Sigmoid colon (tissue), 7 donors: ENCODE measurements around the gene GABARAPL2. TPM values are rescaled to one million over a fixed set of nuclear protein-coding genes. Genes with fewer than 3 reads are reported as not detected.

Experiments used
- DNase-seq: peaks from one replicate; pipeline ENCODE4 v3.0.0-alpha.2; 2019
- H3K27ac ChIP-seq, 4 donors: fragments of 200-600 bp; sonication (generic); one replicate each; pipeline ENCODE4 v1.5.1; 2016 to 2019; ENCODE audit warnings: mild to moderate bottlenecking in 1 of 4
- H3K27me3 ChIP-seq, 3 donors: fragments of 200-600 bp; sonication (generic); one replicate each; pipeline ENCODE4 v1.5.1; 2019; ENCODE audit warnings: mild to moderate bottlenecking in 1 of 3
- H3K36me3 ChIP-seq, 4 donors: fragments of 200-600 bp; sonication (generic); one replicate each; pipeline ENCODE4 v1.5.1; 2016 to 2019
- H3K4me1 ChIP-seq, 4 donors: fragments of 200-600 bp; sonication (generic); one replicate each; pipeline ENCODE4 v1.5.1; 2017 to 2019
- H3K4me3 ChIP-seq, 4 donors: fragments of 200-600 bp; sonication (generic); one replicate each; pipeline ENCODE4 v1.5.1; 2017 to 2019; ENCODE audit warnings: mild to moderate bottlenecking in 2 of 4, moderate library complexity in 1 of 4
- H3K9me3 ChIP-seq, 4 donors: fragments of 200-600 bp in 3 of 4; sonication (generic) in 3 of 4; one replicate each; pipeline versions ENCODE4 v1.5.1 to v1.6.1; 2013 to 2019
- EP300 ChIP-seq, 4 donors: sonication (generic); formaldehyde crosslinking; IDR thresholded peaks; one replicate each; pipeline ENCODE4 v1.6.1; 2017; ENCODE audit warnings: antibody characterized with exemption in 4 of 4
- POLR2A ChIP-seq, 2 donors: fragments of 450-650 bp; IDR thresholded peaks; one replicate each; pipeline ENCODE4 v1.6.1; 2016; ENCODE audit warnings: antibody characterized with exemption in 2 of 2, mild to moderate bottlenecking in 2 of 2, moderate library complexity in 2 of 2
- POLR2AphosphoS5 ChIP-seq, 4 donors: sonication (generic); formaldehyde crosslinking; IDR thresholded peaks; one replicate each; pipeline ENCODE4 v1.6.1; 2017; ENCODE audit warnings: antibody characterized with exemption in 4 of 4
- WGBS, 2 donors: extraction: QIAGEN DNeasy Blood & Tissue Kit; methylation state at CpG; one replicate each; pipeline ENCODE4 v1.1.7; 2013; 5-methylcytosine and 5-hydroxymethylcytosine counted together
- intact Hi-C: fragments of 100-400 bp; cut with DNase I; formaldehyde crosslinking; loops from one replicate; pipeline ENCODE4 v1.15.1; 2023
- polyA plus RNA-seq, 3 donors: library from polyadenylated mRNA; stranded (reverse); fragments of 200-250 nt; gene quantifications; one replicate each; pipeline ENCODE4 v1.2.3, GENCODE V29; 2013
- total RNA-seq, 4 donors: library from RNA; depleted of rRNA; stranded (reverse); fragments of >200 nt; gene quantifications; one replicate each; pipeline ENCODE4 v1.1.0, GENCODE V29; 2016
- TF ChIP-seq, protein P1 (sequence below), 4 experiments: fragments of 450-650 bp in 3 of 4; fragments of 200-600 bp in 1 of 4; IDR thresholded peaks; one replicate each; pipeline ENCODE4 v1.5.1; 2016 to 2019; ENCODE audit warnings: antibody characterized with exemption in 4 of 4, mild to moderate bottlenecking in 3 of 4, moderate library complexity in 2 of 4
- donor health status: healthy with polysubstance abuse.
- donor health status: Bipolar disorder and iron deficiency.
- donor health status: healthy.

Gene GABARAPL2
- total and polyA plus RNA-seq, 7 donors: 91.4 to 300 (median 118) TPM

GRCh38 chr16:75622761-75623605 is 56.8 kb downstream of the GABARAPL2 start, which contains the start of gene ADAT1:
Gene ADAT1 (minus strand): TSS chr16:75623281. CDS start chr16:75620799, 2,482 bp downstream.
- DNase-seq: peak; percentile 99
- peaks cover 0 to 50% (median 13%) of the 10 kb centered on the region in 4 donors for H3K36me3 ChIP-seq
- H3K4me1 ChIP-seq: peaks cover 0 to 20% (median 15%) of the 10 kb centered on the region in 4 donors
- H3K27me3 ChIP-seq: no peaks in the 10 kb centered on the region
- intact Hi-C loops: loop anchor here (1.0 to 2.0 kb wide), 7 partner anchors 24 to 1568 kb away; partner anchors contain the start of genes GABARAPL2, KARS1, MON1B and TERF2IP
- TF ChIP-seq EP300 (IDR thresholded peaks at IDR 0.05) (peak in 2 of 4 donors; percentile 28 to 53), POLR2A (IDR thresholded peaks at IDR 0.05) (peak; percentile 82 to 83), POLR2AphosphoS5 (IDR thresholded peaks at IDR 0.05) (peak; percentile 92 to 97 (median 95))
- TF ChIP-seq, protein P1, sequence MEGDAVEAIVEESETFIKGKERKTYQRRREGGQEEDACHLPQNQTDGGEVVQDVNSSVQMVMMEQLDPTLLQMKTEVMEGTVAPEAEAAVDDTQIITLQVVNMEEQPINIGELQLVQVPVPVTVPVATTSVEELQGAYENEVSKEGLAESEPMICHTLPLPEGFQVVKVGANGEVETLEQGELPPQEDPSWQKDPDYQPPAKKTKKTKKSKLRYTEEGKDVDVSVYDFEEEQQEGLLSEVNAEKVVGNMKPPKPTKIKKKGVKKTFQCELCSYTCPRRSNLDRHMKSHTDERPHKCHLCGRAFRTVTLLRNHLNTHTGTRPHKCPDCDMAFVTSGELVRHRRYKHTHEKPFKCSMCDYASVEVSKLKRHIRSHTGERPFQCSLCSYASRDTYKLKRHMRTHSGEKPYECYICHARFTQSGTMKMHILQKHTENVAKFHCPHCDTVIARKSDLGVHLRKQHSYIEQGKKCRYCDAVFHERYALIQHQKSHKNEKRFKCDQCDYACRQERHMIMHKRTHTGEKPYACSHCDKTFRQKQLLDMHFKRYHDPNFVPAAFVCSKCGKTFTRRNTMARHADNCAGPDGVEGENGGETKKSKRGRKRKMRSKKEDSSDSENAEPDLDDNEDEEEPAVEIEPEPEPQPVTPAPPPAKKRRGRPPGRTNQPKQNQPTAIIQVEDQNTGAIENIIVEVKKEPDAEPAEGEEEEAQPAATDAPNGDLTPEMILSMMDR (IDR thresholded peaks at IDR 0.05): no peak
- peak within 1 kb of the TSS; percentile 59 to 68 (median 63) for H3K4me3 ChIP-seq
- H3K9me3 ChIP-seq: no peaks in the 10 kb centered on the region
- WGBS, 2 donors: 0% methylated on average over 62 of the region's 62 CpGs
- H3K27ac ChIP-seq: peak within 1 kb of the TSS; percentile 85 to 92 (median 90)

DNA sequence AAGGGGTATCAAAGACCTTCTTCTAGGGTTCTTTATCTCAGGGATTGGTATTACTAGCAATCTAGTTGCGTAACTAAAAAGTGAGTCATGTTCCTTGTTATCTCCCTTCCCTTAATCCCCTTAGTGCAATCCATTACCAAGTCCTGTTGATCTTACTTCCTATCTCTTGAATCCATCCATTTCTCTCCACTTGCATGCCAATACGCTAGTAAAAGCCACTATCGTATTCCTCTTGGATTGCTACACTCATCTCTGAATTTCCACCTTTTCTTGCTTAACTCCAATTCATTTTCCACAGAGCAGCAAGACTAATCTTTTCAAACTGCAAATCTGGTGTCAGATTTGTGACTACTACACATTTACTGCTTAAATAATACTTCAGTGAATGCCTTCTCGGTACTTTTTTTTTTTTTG is 58.7 kb downstream of the GABARAPL2 start:
- WGBS, 2 donors: 83 to 87% methylated on average over 4 of the region's 4 CpGs
- intact Hi-C loops: no loop called here
- Histone ChIP-seq H3K9me3 (no peaks in the 10 kb centered on the region), H3K36me3 (peaks cover 7 to 50% (median 28%) of the 10 kb centered on the region in 4 donors), H3K4me1 (peaks cover 0 to 20% (median 15%) of the 10 kb centered on the region in 4 donors), H3K27ac (no peak overlapping the region), H3K27me3 (no peaks in the 10 kb centered on the region), H3K4me3 (no peak overlapping the region)
- TF ChIP-seq POLR2A (IDR thresholded peaks at IDR 0.05) (no peak), POLR2AphosphoS5 (IDR thresholded peaks at IDR 0.05) (no peak), EP300 (IDR thresholded peaks at IDR 0.05) (no peak)
- TF ChIP-seq, protein P1 (IDR thresholded peaks at IDR 0.05): no peak
- DNase-seq: no peak

DNA sequence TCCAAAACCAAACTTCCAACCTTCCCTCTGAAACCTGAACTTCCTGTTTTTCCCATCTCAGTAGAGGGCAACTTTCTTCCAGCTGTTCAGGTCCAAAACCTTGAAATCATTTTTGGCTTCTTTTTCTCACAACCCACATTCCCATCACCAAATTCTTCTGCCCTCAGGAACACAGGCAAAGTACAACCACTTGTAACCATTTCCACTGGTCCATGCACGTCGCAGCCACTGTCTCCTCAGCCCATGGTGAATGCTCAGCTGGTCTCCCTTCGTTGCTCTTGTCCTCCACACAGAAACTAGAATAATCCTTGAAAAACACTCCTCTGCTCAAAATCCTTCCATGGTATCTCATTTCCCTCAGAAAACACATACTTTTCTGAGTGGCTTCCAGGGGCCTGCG is 60.6 kb downstream of the GABARAPL2 start:
- peaks cover 0 to 12% (median 8%) of the 10 kb centered on the region in 4 donors for H3K4me1 ChIP-seq
- TF ChIP-seq POLR2AphosphoS5 (IDR thresholded peaks at IDR 0.05) (no peak), POLR2A (IDR thresholded peaks at IDR 0.05) (no peak), EP300 (IDR thresholded peaks at IDR 0.05) (no peak)
- TF ChIP-seq, protein P1 (IDR thresholded peaks at IDR 0.05): no peak
- no peak overlapping the region for H3K27ac ChIP-seq
- H3K27me3 ChIP-seq: no peaks in the 10 kb centered on the region
- intact Hi-C loops: no loop called here
- no peak for DNase-seq
- H3K36me3 ChIP-seq: peaks cover 15 to 61% (median 45%) of the 10 kb centered on the region in 4 donors
- WGBS, 2 donors: 91 to 96% methylated on average over 4 of the region's 4 CpGs
- no peaks in the 10 kb centered on the region for H3K9me3 ChIP-seq
- H3K4me3 ChIP-seq: no peak overlapping the region

Other genes starting within 250 kb of the GABARAPL2 start
- gene CFDP1, start 132.9 kb upstream of the GABARAPL2 start, total RNA-seq: 10 to 100 TPM; 42.1 to 61.1 (median 48.2) TPM
- 100 to 1,000 TPM; 102 to 382 (median 295) TPM for gene CFDP1, start 132.9 kb upstream of the GABARAPL2 start, polyA plus RNA-seq
- 10 to 100 TPM; 12.7 to 18.2 (median 15.3) TPM for gene TMEM170A, start 101.7 kb upstream of the GABARAPL2 start, total RNA-seq
- gene TMEM170A, start 101.7 kb upstream of the GABARAPL2 start, polyA plus RNA-seq: 10 to 100 TPM; 13.2 to 24.5 (median 15.9) TPM
- gene CHST6, start 70.9 kb upstream of the GABARAPL2 start, total RNA-seq: 1 to 10 TPM in 3 of 4 donors, under 1 TPM in 1; 0.49 to 2.5 (median 1.6) TPM
- 1 to 10 TPM in 1 of 3 donors, under 1 TPM in 2; under 0.01 to 2.2 (median 0.23) TPM for gene CHST6, start 70.9 kb upstream of the GABARAPL2 start, polyA plus RNA-seq
- gene CHST5, start 30.3 kb upstream of the GABARAPL2 start, total RNA-seq: under 1 TPM in 1 of 4 donors, not detected in 3; 0.41 TPM
- gene CHST5, start 30.3 kb upstream of the GABARAPL2 start, polyA plus RNA-seq: 10 to 100 TPM; 13.9 to 18.3 (median 16.2) TPM
- gene TMEM231, start 10.1 kb upstream of the GABARAPL2 start, total RNA-seq: 1 to 10 TPM; 3.5 to 8.8 (median 5.9) TPM
- 1 to 10 TPM; 1.2 to 4.3 (median 1.6) TPM for gene TMEM231, start 10.1 kb upstream of the GABARAPL2 start, polyA plus RNA-seq
- 10 to 100 TPM; 21.7 to 38.5 (median 28.8) TPM for gene ADAT1, start 56.9 kb downstream of the GABARAPL2 start, total RNA-seq
- gene ADAT1, start 56.9 kb downstream of the GABARAPL2 start, polyA plus RNA-seq: 10 to 100 TPM; 10.2 to 23.5 (median 14.8) TPM
- gene KARS1, start 81.3 kb downstream of the GABARAPL2 start, total RNA-seq: 100 to 1,000 TPM in 3 of 4 donors, 10 to 100 TPM in 1; 98.3 to 113 (median 111) TPM
- gene KARS1, start 81.3 kb downstream of the GABARAPL2 start, polyA plus RNA-seq: 100 to 1,000 TPM in 1 of 3 donors, 10 to 100 TPM in 2; 77.0 to 131 (median 77.5) TPM
- gene TERF2IP, start 81.4 kb downstream of the GABARAPL2 start, total RNA-seq: 10 to 100 TPM; 49.0 to 76.0 (median 65.5) TPM
- 10 to 100 TPM; 26.6 to 38.4 (median 33.6) TPM for gene TERF2IP, start 81.4 kb downstream of the GABARAPL2 start, polyA plus RNA-seq
- not detected for gene CPHXL2, start 110.6 kb downstream of the GABARAPL2 start, total RNA-seq
- not detected for gene CPHXL2, start 110.6 kb downstream of the GABARAPL2 start, polyA plus RNA-seq
- gene DUXB, start 135.1 kb downstream of the GABARAPL2 start, total RNA-seq: not detected
- not detected for gene DUXB, start 135.1 kb downstream of the GABARAPL2 start, polyA plus RNA-seq
- gene CPHXL, start 160.1 kb downstream of the GABARAPL2 start, total RNA-seq: not detected
- gene CPHXL, start 160.1 kb downstream of the GABARAPL2 start, polyA plus RNA-seq: not detected